OCI-LY3 (cell line): Measurements from ENCODE around the gene TRH.
"Not testable (repeated sequence)": the region's sequence is repeated elsewhere in the genome, so short reads cannot be mapped to it uniquely, and the experiment has no call there.

ENCODE experiments used
- H2AFZ ChIP-seq: fragments of 200-600, 300-600 bp; shearing (Covaris generic); 2 replicates; pipeline ENCODE4 v1.6.0; 2014; ENCODE audit warnings: antibody characterized with exemption, low read depth, low read length
- H3K27ac ChIP-seq: fragments of 200-600, 300-600 bp; sonication (generic); 2 replicates; pipeline ENCODE4 v1.5.1; 2014; ENCODE audit warnings: mild to moderate bottlenecking, low read length, moderate library complexity, mixed read lengths
- H3K27me3 ChIP-seq: fragments of 200-600, 300-600 bp; sonication (generic); 2 replicates; pipeline ENCODE4 v1.6.1; 2014; ENCODE audit warnings: low read depth, low read length, mixed read lengths
- H3K36me3 ChIP-seq: fragments of 200-600, 300-600 bp; sonication (generic); replicated peaks from 2 replicates; pipeline ENCODE3; 2014; ENCODE audit warnings: low read depth, low read length, mixed read lengths
- H3K4me1 ChIP-seq: fragments of 300-600, 200-600 bp; sonication (generic); 2 replicates; pipeline ENCODE4 v1.6.1; 2014; ENCODE audit warnings: low read length, mixed read lengths
- H3K4me2 ChIP-seq: fragments of 200-600, 300-600 bp; sonication (generic); 2 replicates; pipeline ENCODE4 v1.6.1; 2014; ENCODE audit warnings: low read length, mixed read lengths
- H3K4me3 ChIP-seq: fragments of 300-600, 200-600 bp; sonication (generic); 2 replicates; pipeline ENCODE4 v1.5.1; 2014; ENCODE audit warnings: antibody characterized with exemption, mild to moderate bottlenecking, low read length, moderate library complexity
- H3K79me2 ChIP-seq: fragments of 300-600, 200-600 bp; shearing (Covaris generic); 2 replicates; pipeline ENCODE4 v1.6.1; 2014; ENCODE audit warnings: mild to moderate bottlenecking, low read length, mixed read lengths
- H3K9ac ChIP-seq: fragments of 300-600, 200-600 bp; shearing (Covaris generic); 2 replicates; pipeline ENCODE4 v1.6.0; 2014; ENCODE audit warnings: mild to moderate bottlenecking, low read length, moderate library complexity
- H3K9me3 ChIP-seq: fragments of 200-600, 300-600 bp; shearing (Covaris generic); 2 replicates; pipeline ENCODE4 v1.6.1; 2014; ENCODE audit warnings: low read length, mixed read lengths; ENCODE audit not compliant: insufficient read depth
- H4K20me1 ChIP-seq: fragments of 200-600, 300-600 bp; sonication (generic); 2 replicates; pipeline ENCODE4 v1.6.1; 2016; ENCODE audit warnings: low read length, mixed read lengths; ENCODE audit not compliant: insufficient read depth
- EZH2phosphoT487 ChIP-seq: fragments of 200-600 bp; shearing (Covaris generic); IDR thresholded peaks from 2 replicates; pipeline ENCODE4 v1.6.1; 2018; ENCODE audit warnings: antibody characterized with exemption, mixed run types, low read depth
- TF ChIP-seq, protein P1 (sequence below): fragments of 200-600, 300-600 bp; sonication (generic); IDR thresholded peaks from 2 replicates; pipeline ENCODE4 v1.5.1; 2014; ENCODE audit warnings: antibody characterized with exemption, low read length, low read depth

Gene TRH

DNA sequence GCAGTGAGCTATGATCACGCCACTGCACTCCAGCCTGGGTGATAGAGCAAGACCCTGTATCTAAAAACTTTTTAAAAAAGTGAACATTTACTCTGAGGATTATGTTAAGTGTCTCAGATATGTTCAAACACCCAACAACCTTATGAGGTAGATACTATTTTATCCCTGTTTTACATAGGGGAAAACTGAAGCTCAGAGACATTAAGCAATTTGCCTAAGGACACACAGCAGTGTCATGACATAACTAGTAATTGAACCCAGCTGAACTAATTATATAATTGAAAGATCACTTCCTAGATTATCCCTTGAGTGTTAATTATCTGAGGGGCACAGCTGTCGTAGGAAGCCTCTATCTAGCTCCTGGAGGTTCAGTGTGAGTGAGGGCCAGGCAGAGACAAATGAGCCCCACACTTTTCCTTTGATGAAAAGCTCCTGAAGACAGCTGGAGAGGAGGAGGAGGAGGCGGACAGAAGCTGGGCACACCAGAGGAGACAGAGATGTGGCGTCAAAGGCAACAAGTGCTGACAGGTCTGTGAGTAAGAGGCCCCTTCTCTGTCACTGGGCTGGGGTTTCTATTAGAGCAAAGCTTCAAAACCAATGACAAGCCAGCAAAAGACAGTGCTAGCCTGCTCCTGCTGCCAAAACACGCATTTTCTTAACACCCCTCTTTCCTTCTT is 20.5 kb downstream of the TRH start:
- no peaks in the 10 kb centered on the region for H3K36me3 ChIP-seq
- H3K4me2 ChIP-seq = no peak overlapping the region
- TF ChIP-seq, protein P1, sequence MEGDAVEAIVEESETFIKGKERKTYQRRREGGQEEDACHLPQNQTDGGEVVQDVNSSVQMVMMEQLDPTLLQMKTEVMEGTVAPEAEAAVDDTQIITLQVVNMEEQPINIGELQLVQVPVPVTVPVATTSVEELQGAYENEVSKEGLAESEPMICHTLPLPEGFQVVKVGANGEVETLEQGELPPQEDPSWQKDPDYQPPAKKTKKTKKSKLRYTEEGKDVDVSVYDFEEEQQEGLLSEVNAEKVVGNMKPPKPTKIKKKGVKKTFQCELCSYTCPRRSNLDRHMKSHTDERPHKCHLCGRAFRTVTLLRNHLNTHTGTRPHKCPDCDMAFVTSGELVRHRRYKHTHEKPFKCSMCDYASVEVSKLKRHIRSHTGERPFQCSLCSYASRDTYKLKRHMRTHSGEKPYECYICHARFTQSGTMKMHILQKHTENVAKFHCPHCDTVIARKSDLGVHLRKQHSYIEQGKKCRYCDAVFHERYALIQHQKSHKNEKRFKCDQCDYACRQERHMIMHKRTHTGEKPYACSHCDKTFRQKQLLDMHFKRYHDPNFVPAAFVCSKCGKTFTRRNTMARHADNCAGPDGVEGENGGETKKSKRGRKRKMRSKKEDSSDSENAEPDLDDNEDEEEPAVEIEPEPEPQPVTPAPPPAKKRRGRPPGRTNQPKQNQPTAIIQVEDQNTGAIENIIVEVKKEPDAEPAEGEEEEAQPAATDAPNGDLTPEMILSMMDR = no peak
- TF ChIP-seq EZH2phosphoT487 = no peak
- no peak overlapping the region for H3K9ac ChIP-seq
- no peak overlapping the region for H2AFZ ChIP-seq
- H4K20me1 ChIP-seq = no peaks in the 10 kb centered on the region
- H3K27ac ChIP-seq = no peak overlapping the region
- no peaks in the 10 kb centered on the region for H3K79me2 ChIP-seq
- peaks cover 47% of the 10 kb centered on the region for H3K27me3 ChIP-seq
- no peaks in the 10 kb centered on the region for H3K9me3 ChIP-seq
- H3K4me3 ChIP-seq = no peak overlapping the region
- no peaks in the 10 kb centered on the region; the same call in 1 of the 2 replicates for H3K4me1 ChIP-seq

DNA sequence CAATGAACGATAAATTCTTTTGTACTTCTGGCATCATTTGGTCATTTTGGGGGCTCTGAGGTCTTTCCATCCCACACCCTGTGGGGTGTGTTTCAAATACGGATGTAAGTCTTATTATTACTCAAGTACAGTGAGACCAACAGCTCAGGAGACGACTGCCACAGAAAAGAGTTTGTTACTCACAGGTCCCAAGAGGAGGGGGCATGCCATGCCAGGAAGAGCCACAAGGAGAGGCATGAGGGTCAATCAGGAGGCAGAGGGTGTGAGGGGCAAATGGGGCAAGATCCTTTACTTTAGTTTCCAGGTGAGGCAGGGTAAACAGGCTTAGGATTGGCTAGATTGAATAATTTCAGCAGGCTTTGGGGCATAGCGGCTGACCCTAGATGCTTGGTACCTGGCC is 21.6 kb downstream of the TRH start:
- Histone ChIP-seq H3K9me3 (no peaks in the 10 kb centered on the region), H3K79me2 (no peaks in the 10 kb centered on the region), H4K20me1 (no peaks in the 10 kb centered on the region), H3K4me1 (no peaks in the 10 kb centered on the region; the same call in 1 of the 2 replicates), H2AFZ (no peak overlapping the region), H3K27me3 (peaks cover 36% of the 10 kb centered on the region), H3K4me2 (no peak overlapping the region), H3K4me3 (no peak overlapping the region), H3K9ac (no peak overlapping the region), H3K27ac (no peak overlapping the region), H3K36me3 (no peaks in the 10 kb centered on the region)
- TF ChIP-seq, protein P1 = no peak
- no peak for TF ChIP-seq EZH2phosphoT487

DNA sequence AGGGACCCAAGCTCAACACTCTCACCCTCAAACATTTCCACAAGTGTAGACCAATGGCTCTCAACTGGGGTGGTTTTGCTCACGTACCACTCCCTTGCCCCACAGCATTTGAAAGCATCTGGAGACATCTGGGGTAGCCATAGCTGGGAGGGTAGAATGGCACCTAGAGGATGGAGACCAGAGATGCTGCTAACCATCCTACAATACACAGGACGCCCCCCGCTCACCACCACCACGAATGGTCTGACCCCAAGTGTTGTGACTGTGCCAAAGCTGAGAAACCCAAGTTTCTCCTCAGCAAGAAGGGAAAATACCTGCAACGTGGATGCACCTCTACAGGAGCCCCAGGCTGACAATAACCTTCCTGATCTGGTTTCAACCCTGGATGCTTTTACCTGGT is 24.7 kb downstream of the TRH start:
- H3K4me1 ChIP-seq, H4K20me1 ChIP-seq, H3K4me2 ChIP-seq, H3K36me3 ChIP-seq, H3K79me2 ChIP-seq, H3K9me3 ChIP-seq, H3K27ac ChIP-seq, H3K9ac ChIP-seq, H3K4me3 ChIP-seq, H2AFZ ChIP-seq: not testable (repeated sequence)
- H3K27me3 ChIP-seq = peaks cover 12% of the 10 kb centered on the region

DNA sequence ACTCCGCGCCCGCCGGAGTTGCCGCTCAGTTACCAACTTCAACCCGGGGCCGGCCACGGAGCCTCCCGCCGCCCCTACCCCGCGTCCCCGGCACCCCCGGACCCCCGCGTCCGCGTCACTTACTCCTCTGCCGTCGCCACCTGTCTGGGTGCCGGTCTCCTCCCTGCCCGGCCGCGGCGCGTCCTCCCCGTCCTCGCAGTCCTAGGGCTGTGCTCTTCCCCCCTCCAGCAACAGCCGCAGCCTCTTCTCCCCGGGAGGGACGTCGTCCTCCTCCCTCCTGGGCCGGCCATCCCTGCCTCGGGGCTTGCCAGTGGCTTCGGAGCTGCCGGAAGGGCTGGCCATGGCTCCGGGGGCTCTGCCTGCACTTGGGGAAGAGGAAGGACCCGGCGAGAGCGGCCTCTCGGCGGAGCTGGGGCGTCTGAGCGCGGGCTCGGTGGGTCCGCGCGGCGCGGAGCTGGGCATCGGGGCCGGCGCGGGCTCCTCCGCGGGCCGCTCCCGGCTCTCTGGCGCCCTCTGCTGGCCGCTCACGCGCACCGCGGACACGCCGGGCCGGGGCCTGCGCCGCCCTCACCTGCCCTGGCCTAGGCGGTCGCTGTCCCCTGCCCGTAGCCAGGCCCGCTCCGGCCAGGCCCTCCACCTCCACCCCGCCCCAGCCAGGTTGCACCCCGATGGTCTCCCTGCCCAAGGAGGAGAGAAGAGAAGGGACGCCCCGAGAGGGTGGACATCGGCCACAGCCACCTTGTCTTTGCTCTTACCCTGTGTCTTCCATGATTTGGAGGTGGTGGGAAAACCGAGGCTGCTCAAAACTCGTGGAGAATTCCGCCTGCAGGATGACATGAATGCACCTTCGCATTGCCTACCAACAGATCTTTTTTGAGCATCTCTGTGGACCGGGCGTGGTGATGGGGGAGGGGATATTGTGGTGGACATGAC is 28.4 kb downstream of the TRH start:
- H3K27me3 ChIP-seq, H3K79me2 ChIP-seq, H3K27ac ChIP-seq, H4K20me1 ChIP-seq, H3K36me3 ChIP-seq, H3K9me3 ChIP-seq, H3K9ac ChIP-seq, H3K4me1 ChIP-seq: not testable (repeated sequence)
- Histone ChIP-seq H2AFZ (peak overlapping the region; percentile 58; the same call in 1 of the 2 replicates), H3K4me2 (peak overlapping the region; percentile 58), H3K4me3 (peak overlapping the region; percentile 61)
- TF ChIP-seq, protein P1 = peak; percentile 30
